ENCODE data around the gene PGRMC2.

PGRMC2 gene

GRCh38 chr4:128242601-128243000 lies 45.0 kb downstream of the PGRMC2 start:
- H3K27me3 ChIP-seq (ENCODE audit: insufficient read depth, low read depth, severe bottlenecking), result no peaks in the 10 kb centered on the region
- DNase-seq, result no peak
- TF ChIP-seq CTCF (IDR thresholded peaks at IDR 0.05; ENCODE audit: low read depth, low read length), result no peak
- H3K4me3 ChIP-seq (ENCODE audit: low read depth, low read length), result no peak overlapping the region
- no peak overlapping the region for H3K27ac ChIP-seq
- H3K9me3 ChIP-seq (ENCODE audit: severe bottlenecking), result peaks cover 34% of the 10 kb centered on the region
- H3K36me3 ChIP-seq, result no peaks in the 10 kb centered on the region; the same call in 1 of the 2 replicates

GRCh38 chr4:128241981-128242380 lies 45.6 kb downstream of the PGRMC2 start:
- no peak overlapping the region; the same call in 1 of the 2 replicates for H3K27ac ChIP-seq
- peaks cover 33% of the 10 kb centered on the region for H3K9me3 ChIP-seq (ENCODE audit: severe bottlenecking)
- no peaks in the 10 kb centered on the region; the same call in 1 of the 2 replicates for H3K36me3 ChIP-seq
- H3K4me3 ChIP-seq (ENCODE audit: low read depth, low read length), result no peak overlapping the region
- no peaks in the 10 kb centered on the region for H3K27me3 ChIP-seq (ENCODE audit: insufficient read depth, low read depth, severe bottlenecking)
- DNase-seq, result no peak
- no peak for TF ChIP-seq CTCF (IDR thresholded peaks at IDR 0.05; ENCODE audit: low read depth, low read length)

GRCh38 chr4:128241425-128241913 lies 46.1 kb downstream of the PGRMC2 start:
- H3K4me3 ChIP-seq (ENCODE audit: low read depth, low read length), result no peak overlapping the region
- no peak for DNase-seq
- H3K36me3 ChIP-seq, result no peaks in the 10 kb centered on the region; the same call in 1 of the 2 replicates
- H3K27me3 ChIP-seq (ENCODE audit: insufficient read depth, low read depth, severe bottlenecking), result no peaks in the 10 kb centered on the region
- TF ChIP-seq CTCF (IDR thresholded peaks at IDR 0.05; ENCODE audit: low read depth, low read length), result no peak
- peaks cover 30% of the 10 kb centered on the region for H3K9me3 ChIP-seq (ENCODE audit: severe bottlenecking)
- no peak overlapping the region for H3K27ac ChIP-seq

GRCh38 chr4:128241019-128241418 lies 46.6 kb downstream of the PGRMC2 start:
- no peak for TF ChIP-seq CTCF (IDR thresholded peaks at IDR 0.05; ENCODE audit: low read depth, low read length)
- no peak for DNase-seq
- Histone ChIP-seq H3K36me3 (no peaks in the 10 kb centered on the region; the same call in 1 of the 2 replicates), H3K9me3 (ENCODE audit: severe bottlenecking) (peaks cover 30% of the 10 kb centered on the region), H3K27me3 (ENCODE audit: insufficient read depth, low read depth, severe bottlenecking) (no peaks in the 10 kb centered on the region), H3K27ac (no peak overlapping the region), H3K4me3 (ENCODE audit: low read depth, low read length) (no peak overlapping the region)

- no peaks in the 10 kb centered on the region for H3K36me3 ChIP-seq
- H3K27ac ChIP-seq, result no peak overlapping the region
- no peak for DNase-seq
- peaks cover 19% of the 10 kb centered on the region for H3K9me3 ChIP-seq (ENCODE audit: severe bottlenecking)
- H3K4me3 ChIP-seq (ENCODE audit: low read depth, low read length), result no peak overlapping the region
- no peak for TF ChIP-seq CTCF (IDR thresholded peaks at IDR 0.05; ENCODE audit: low read depth, low read length)
- H3K27me3 ChIP-seq (ENCODE audit: insufficient read depth, low read depth, severe bottlenecking), result no peaks in the 10 kb centered on the region
Observed at GRCh38 chr4:128234836-128235235, 52.8 kb downstream of the PGRMC2 start.

GRCh38 chr4:128232719-128233118 lies 54.9 kb downstream of the PGRMC2 start:
- no peak overlapping the region for H3K4me3 ChIP-seq (ENCODE audit: low read depth, low read length)
- H3K36me3 ChIP-seq, result no peaks in the 10 kb centered on the region
- TF ChIP-seq CTCF (IDR thresholded peaks at IDR 0.05; ENCODE audit: low read depth, low read length), result no peak
- DNase-seq, result no peak
- peaks cover 16% of the 10 kb centered on the region for H3K9me3 ChIP-seq (ENCODE audit: severe bottlenecking)
- H3K27ac ChIP-seq, result no peak overlapping the region
- H3K27me3 ChIP-seq (ENCODE audit: insufficient read depth, low read depth, severe bottlenecking), result no peaks in the 10 kb centered on the region

All from WERI-Rb-1 (cell line).